ENCODE results near the gene NEURL1B.

Gene NEURL1B

DNA sequence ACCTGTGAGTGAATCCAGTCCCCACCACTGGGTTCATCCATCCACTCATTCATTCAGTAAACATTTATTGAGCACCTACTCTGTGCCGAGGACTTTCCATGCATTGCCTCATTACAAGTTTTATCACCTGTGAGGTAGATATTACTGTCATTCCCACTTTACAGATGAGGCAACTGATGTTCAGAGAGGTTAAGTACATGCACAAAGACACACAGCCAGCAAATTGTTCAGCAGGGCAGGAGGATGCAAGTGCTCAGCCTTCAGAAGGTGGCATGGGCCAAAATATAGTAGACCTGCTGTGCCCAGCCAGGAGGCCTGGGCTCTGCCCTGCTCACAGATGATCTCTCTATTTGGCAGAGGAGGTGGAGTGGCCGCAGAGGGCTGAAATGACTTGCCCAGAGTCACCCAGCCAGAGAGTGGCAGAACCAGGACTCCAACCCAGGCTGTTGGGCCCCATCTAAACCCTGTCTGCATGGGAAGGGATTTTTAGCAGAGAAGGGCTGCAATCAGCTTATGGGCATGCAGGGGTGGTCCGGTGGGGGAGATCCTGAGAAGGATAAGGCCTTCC lies 7.6 kb upstream of the NEURL1B start:
- DNase-seq (ENCODE audit: low read depth, low spot score): no peak

GRCh38 chr5:172634106-172634899 lies 6.8 kb upstream of the NEURL1B start:
- DNase-seq (ENCODE audit: low read depth, low spot score): no peak

DNA sequence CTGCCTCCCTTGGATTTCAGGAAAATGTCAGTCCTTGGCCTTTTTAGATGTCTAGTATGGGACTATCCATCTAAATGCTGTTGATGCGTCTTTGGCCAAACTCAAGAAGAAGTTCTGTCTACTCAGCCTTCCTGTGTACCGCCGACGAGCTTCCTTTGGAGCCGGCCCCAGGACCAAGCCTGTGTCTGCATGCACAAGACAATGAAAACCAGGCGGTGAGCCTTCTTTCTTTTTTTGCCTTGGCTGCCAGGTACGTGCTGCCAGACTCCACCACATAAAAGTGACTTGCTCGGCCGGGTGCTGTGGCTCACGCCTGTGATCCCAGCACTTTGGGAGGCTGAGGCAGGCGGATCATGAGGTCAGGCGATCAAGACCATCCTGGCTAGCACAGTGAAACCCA lies 6.0 kb upstream of the NEURL1B start:
- DNase-seq (ENCODE audit: low read depth, low spot score): no peak

- DNase-seq (ENCODE audit: low read depth, low spot score): no peak
Observed at GRCh38 chr5:172636279-172637050, 4.6 kb upstream of the NEURL1B start.

- DNase-seq (ENCODE audit: low read depth, low spot score): no peak
Observed at GRCh38 chr5:172637110-172637580, 3.9 kb upstream of the NEURL1B start.

- DNase-seq (ENCODE audit: low read depth, low spot score): no peak
Observed at GRCh38 chr5:172637740-172638139, 3.3 kb upstream of the NEURL1B start.

- no peak for DNase-seq (ENCODE audit: low read depth, low spot score)
Observed at GRCh38 chr5:172638209-172638768, 2.8 kb upstream of the NEURL1B start.

GRCh38 chr5:172640139-172640538 lies 924 bp upstream of the NEURL1B start:
- no peak for DNase-seq (ENCODE audit: low read depth, low spot score)

DNA sequence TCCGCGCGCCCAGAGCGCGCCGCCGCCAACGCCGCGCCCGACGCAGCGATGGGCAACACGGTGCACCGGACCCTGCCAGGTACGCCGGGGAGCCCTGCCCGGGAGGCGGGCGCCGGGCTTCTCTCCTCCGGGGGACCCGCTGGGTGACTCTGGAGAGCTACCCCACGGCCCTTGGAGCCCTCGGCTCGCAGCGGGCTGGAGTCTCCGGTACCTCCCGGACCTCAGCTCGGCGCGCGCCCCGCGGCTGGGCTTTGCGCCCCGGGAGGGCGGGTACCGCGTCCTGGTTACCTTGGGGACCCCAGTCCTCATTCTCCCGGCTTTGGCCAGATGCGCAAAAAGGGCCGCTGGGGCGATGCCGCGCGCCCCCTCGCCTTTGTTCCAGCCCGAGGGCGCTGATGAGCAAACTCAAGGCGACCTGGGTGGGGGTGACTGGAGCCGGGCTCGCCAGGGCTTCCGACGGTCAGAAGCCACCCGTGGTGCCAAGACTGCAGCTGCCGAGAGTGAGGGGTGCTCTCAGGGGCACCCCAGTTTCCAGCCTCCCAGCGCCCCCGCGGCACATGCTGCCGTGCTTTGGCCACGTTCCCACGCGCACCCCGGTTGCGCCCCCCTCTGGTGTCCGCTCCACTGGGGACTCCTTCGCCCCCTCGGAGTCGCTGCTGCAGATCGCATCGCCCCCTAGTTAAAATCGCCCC lies 442 bp downstream of the NEURL1B start:
- no peak for DNase-seq (ENCODE audit: low read depth, low spot score)

- DNase-seq (ENCODE audit: low read depth, low spot score): no peak
Observed at GRCh38 chr5:172642051-172642409, 967 bp downstream of the NEURL1B start.

GRCh38 chr5:172642486-172642885 lies 1.4 kb downstream of the NEURL1B start:
- no peak for DNase-seq (ENCODE audit: low read depth, low spot score)

- no peak for DNase-seq (ENCODE audit: low read depth, low spot score)
Observed at GRCh38 chr5:172642926-172643871, 2.1 kb downstream of the NEURL1B start.

- no peak for DNase-seq (ENCODE audit: low read depth, low spot score)
Observed at GRCh38 chr5:172644266-172644665, 3.2 kb downstream of the NEURL1B start.

DNA sequence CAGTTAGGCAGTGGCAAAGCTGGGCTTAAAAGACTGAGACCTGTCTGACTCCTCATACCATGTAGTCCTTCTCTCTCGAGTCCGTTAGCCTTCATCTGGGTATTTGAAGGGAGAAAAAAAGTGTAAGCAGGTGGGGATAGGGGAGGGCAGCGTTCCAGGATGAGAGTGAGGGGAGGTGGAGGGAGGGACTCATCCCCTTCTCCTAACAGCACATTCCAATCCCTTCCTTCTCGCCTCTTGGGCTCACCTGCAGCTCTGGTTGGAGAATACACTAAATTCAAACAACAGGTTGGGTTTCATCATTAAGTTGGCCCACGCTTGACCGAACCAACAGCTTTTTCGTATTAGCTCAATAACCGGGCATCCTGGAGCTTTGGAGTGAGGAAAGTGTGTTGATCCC lies 3.6 kb downstream of the NEURL1B start:
- no peak for DNase-seq (ENCODE audit: low read depth, low spot score)

- DNase-seq (ENCODE audit: low read depth, low spot score): no peak
Observed at GRCh38 chr5:172645271-172646055, 4.4 kb downstream of the NEURL1B start.

DNA sequence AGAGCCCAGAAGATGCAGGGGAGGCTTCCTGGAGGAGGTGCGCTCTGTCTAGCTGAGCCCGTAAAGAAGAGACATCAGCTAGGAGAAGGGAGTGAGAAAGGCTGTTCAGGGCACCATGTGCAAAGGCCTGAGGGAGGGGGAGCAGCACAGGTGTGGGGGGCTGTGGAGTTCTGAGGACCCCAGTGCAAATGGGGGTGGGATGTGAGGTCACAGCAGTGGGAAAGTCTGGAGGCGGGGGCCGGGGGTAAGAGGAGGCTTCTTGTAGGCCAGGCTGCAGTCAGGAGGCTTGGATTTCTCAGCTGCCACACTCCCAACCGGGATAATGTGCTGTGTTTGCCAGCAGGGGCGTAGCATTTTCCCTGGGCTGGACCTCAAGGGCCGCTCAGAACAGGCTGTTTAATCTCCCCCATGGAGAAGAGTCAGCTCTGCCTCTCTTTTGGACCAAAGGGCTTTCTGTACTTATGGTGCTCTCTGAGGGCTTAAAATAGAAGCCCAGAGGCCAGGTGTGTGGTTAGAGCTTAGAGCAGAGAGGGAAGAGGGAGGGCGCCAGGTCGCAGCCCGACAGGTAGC lies 5.7 kb downstream of the NEURL1B start:
- no peak for DNase-seq (ENCODE audit: low read depth, low spot score)

DNA sequence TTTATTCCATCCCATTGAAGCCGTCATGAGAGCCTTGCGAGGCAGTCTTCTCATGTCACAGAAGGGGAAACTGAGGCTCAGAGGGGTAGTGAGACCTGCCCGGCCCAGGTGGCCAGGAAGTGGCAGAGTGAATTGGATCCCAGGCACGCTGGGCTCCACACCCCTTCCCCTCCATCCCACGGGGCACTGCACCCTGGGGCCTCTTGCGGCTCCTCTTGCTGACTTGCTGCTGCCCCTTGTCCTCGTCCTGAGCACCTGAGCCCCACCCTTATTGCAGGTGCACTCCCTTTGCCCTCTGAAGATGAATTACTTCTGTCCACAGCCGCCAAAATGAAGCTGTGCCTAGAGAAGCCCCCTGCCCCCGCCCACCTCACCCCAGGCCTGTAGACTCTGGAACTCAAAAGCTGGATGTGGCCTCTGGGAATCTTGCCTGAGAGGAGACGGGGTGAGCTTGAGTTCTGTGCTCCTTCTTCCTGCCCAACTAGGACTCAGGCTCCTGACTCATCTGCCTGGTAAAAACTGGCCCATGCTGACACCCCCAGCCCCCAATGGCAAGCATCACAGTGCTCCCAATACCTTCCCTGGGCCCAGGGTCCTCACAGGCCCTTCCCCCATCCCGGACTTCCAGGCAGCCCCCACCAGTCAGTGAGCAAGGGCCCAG lies 6.4 kb downstream of the NEURL1B start:
- no peak for DNase-seq (ENCODE audit: low read depth, low spot score)

GRCh38 chr5:172648013-172648381 lies 6.9 kb downstream of the NEURL1B start:
- DNase-seq (ENCODE audit: low read depth, low spot score): no peak

GRCh38 chr5:172648755-172649154 lies 7.7 kb downstream of the NEURL1B start:
- DNase-seq (ENCODE audit: low read depth, low spot score): no peak

Data from smooth muscle cell of the brain vasculature (primary cell).